Psoas muscle (tissue), 8 donors: ENCODE measurements around the gene PTPN7. TPM values are rescaled to one million over a fixed set of nuclear protein-coding genes. Genes with fewer than 3 reads are reported as not detected.

Experiments used
- ATAC-seq, 4 donors: fragments of 200-7000 bp; cut with Tn5 transposase; one replicate each; pipeline ENCODE4 v1.9.1; 2020; ENCODE audit warnings: moderate library complexity in 3 of 4, mild to moderate bottlenecking in 2 of 4
- DNase-seq, 2 donors: peaks; one replicate each; pipeline ENCODE4 v3.0.0-alpha.2; 2020
- H3K27ac ChIP-seq: fragments of 200-600 bp; one replicate; pipeline ENCODE4 v1.8.0; 2022
- H3K27me3 ChIP-seq, 3 donors: fragments of 200-600 bp in 1 of 3; one replicate each; pipeline versions ENCODE4 v1.6.1 to v1.8.0; 2013 to 2022; ENCODE audit warnings: low read length in 2 of 3, mild to moderate bottlenecking in 2 of 3, moderate library complexity in 1 of 3; ENCODE audit not compliant: insufficient read depth in 3 of 3
- H3K36me3 ChIP-seq, 2 donors: fragments of 200-600 bp in 1 of 2; one replicate each; pipeline versions ENCODE4 v1.6.1 to v1.8.0; 2013 to 2022; ENCODE audit warnings: low read depth in 1 of 2, mild to moderate bottlenecking in 1 of 2, moderate library complexity in 1 of 2; ENCODE audit not compliant: insufficient read depth in 1 of 2
- H3K4me1 ChIP-seq: fragments of 200-600 bp; one replicate; pipeline ENCODE4 v1.8.0; 2022
- H3K4me3 ChIP-seq: fragments of 200-600 bp; one replicate; pipeline ENCODE4 v1.8.0; 2022; ENCODE audit warnings: mild to moderate bottlenecking
- H3K9me3 ChIP-seq: fragments of 200-600 bp; one replicate; pipeline ENCODE4 v1.8.0; 2022
- CTCF ChIP-seq: fragments of 200-600 bp; IDR thresholded peaks from one replicate; pipeline ENCODE4 v1.8.0; 2022; ENCODE audit warnings: antibody characterized with exemption
- WGBS, 3 donors: extraction: QIAGEN DNeasy Blood & Tissue Kit; methylation state at CpG; one replicate each; pipeline versions ENCODE4 v1.1.6 to v1.1.7; 2013; 5-methylcytosine and 5-hydroxymethylcytosine counted together
- intact Hi-C, 2 donors: fragments of 100-400 bp; cut with DNase I; formaldehyde crosslinking; loops; one replicate each; pipeline versions ENCODE4 v1.11.0 to v1.14.2; 2022
- polyA plus RNA-seq, 3 donors: library from polyadenylated mRNA; stranded (reverse); fragments of 200-250 nt; gene quantifications; one replicate each; pipeline ENCODE4 v1.2.3, GENCODE V29; 2013
- total RNA-seq, 4 donors: library from RNA; stranded (reverse); fragmentation: NEBNext Ultra II Directional in 2 of 4; extraction: Animal tissue kit (Norgen Biotek cat#: 25700) in 2 of 4; gene quantifications; one replicate each; pipeline versions ENCODE4 v1.2.1 to v1.2.4, GENCODE V29; 2021 to 2023
- donor health status: healthy with polysubstance abuse.
- donor health status: DM: no; HTN: no; CAD: no; lungs with moderate emphysema.
- donor health status: Bipolar disorder and iron deficiency.
- donor health status: healthy.
- donor health status: DM: yes; HTN: yes; CAD: no.
- donor health status: DM: no; HTN: no; CAD: no.
- donor health status: DM: no; HTN: no; CAD: no.
- donor health status: DM: yes; HTN: yes; CAD: no.

PTPN7 gene
- total and polyA plus RNA-seq, 7 donors, result 0.10 to 1.0 (median 0.32) TPM

- H3K36me3 ChIP-seq, result no peaks in the 10 kb centered on the region
- no peaks in the 10 kb centered on the region for H3K9me3 ChIP-seq
- TF ChIP-seq CTCF, result no peak
- DNase-seq, result no peak
- H3K4me1 ChIP-seq, result no peaks in the 10 kb centered on the region
- intact Hi-C loops, result loop anchor here in 1 of 2 donors (5.0 kb wide), 1 partner anchor 114 kb away; no protein-coding TSS in a partner anchor
- WGBS, 3 donors, result 61 to 74% (median 62%) methylated on average over 7 of the region's 7 CpGs
- no peak overlapping the region for H3K4me3 ChIP-seq
- H3K27ac ChIP-seq, result no peak overlapping the region
- no peaks in the 10 kb centered on the region for H3K27me3 ChIP-seq
- ATAC-seq, result no peak
Observed at GRCh38 chr1:202121006-202121405, 39.4 kb downstream of the PTPN7 start.

GRCh38 chr1:202117898-202118371 is 42.5 kb downstream of the PTPN7 start:
- no peak for ATAC-seq
- Histone ChIP-seq H3K27me3 (no peaks in the 10 kb centered on the region), H3K9me3 (no peaks in the 10 kb centered on the region), H3K27ac (no peak overlapping the region), H3K4me1 (peaks cover 5% of the 10 kb centered on the region), H3K4me3 (no peak overlapping the region), H3K36me3 (no peaks in the 10 kb centered on the region)
- 70 to 76% (median 72%) methylated on average over 10 of the region's 10 CpGs for WGBS, 3 donors
- intact Hi-C loops, result no loop called here
- no peak for DNase-seq
- no peak for TF ChIP-seq CTCF

- Histone ChIP-seq H3K9me3 (no peaks in the 10 kb centered on the region), H3K36me3 (no peaks in the 10 kb centered on the region), H3K4me3 (no peak overlapping the region), H3K27ac (no peak overlapping the region), H3K4me1 (peaks cover 6% of the 10 kb centered on the region), H3K27me3 (no peaks in the 10 kb centered on the region)
- intact Hi-C loops, result no loop called here
- DNase-seq (no peak), ATAC-seq (no peak)
- WGBS, 3 donors, result 95 to 96% (median 96%) methylated on average over 8 of the region's 8 CpGs
- no peak for TF ChIP-seq CTCF
Observed at GRCh38 chr1:202116287-202116686, 44.1 kb downstream of the PTPN7 start.

- intact Hi-C loops, result no loop called here
- no peak for ATAC-seq
Observed at GRCh38 chr1:202113690-202114300, 46.6 kb downstream of the PTPN7 start.

More at GRCh38 chr1:202113690-202114300, 46.6 kb downstream of the PTPN7 start:
- 60 to 66% (median 62%) methylated on average over 2 of the region's 2 CpGs for WGBS, 3 donors
- Histone ChIP-seq H3K27me3 (no peaks in the 10 kb centered on the region), H3K36me3 (no peaks in the 10 kb centered on the region), H3K27ac (no peak overlapping the region), H3K4me3 (no peak overlapping the region), H3K4me1 (peaks cover 6% of the 10 kb centered on the region), H3K9me3 (no peaks in the 10 kb centered on the region)
- no peak for DNase-seq
- no peak for TF ChIP-seq CTCF
